K562 (cell line): ENCODE results near the gene ZNF277. TPM values are rescaled to one million over a fixed set of nuclear protein-coding genes. Genes with fewer than 3 reads are reported as not detected.

Experiments used
- ATAC-seq: fragments of 200-7000 bp; cut with Tn5 transposase; 3 replicates; pipeline ENCODE4 v1.9.1; 2020; ENCODE audit warnings: moderate library complexity
- BruUV-seq: library from RNA; stranded (reverse); fragments of 400-500 nt; replicated peaks from 2 replicates; lab custom pipeline; 2021; lab: Mats Ljungman, UMichigan
- CTCF ChIA-PET: fragments of 300-600 bp; formaldehyde crosslinking; extraction: SDS; loops from one replicate; lab custom pipeline; 2021; ENCODE audit warnings: low intra/inter-chr PET ratio; lab: Yijun Ruan, JAX
- POLR2A ChIA-PET: fragments of 300-600, 350-650 bp; sonication (Branson Sonifier 250); formaldehyde crosslinking; extraction: SDS; loops from one replicate; lab custom pipeline; 2021; ENCODE audit warnings: antibody characterized with exemption, inconsistent platforms; lab: Yijun Ruan, JAX
- DNase-seq, 4 experiments: peaks; one replicate each; pipeline versions ENCODE4 v3.0.0 to v3.0.0-alpha.2; 2011 to 2018; ENCODE audit warnings: low spot score in 3 of 4, mixed read lengths in 3 of 4; ENCODE audit errors: extremely low read depth in 1 of 4
- FAIRE-seq: peaks from 2 replicates; lab custom pipeline; 2011; peaks lifted over from hg19 to GRCh38; lab: Jason Lieb, UNC
- H2AFZ ChIP-seq: 2 replicates; pipeline ENCODE4 v1.6.0; 2011; ENCODE audit warnings: low read depth, low read length, control low read depth, inconsistent platforms
- H3K27ac ChIP-seq: fragments of 200-600 bp; 3 replicates; pipeline ENCODE4 v1.8.0; 2011; ENCODE audit warnings: low read depth, mild to moderate bottlenecking, control low read depth, inconsistent platforms, low read length, moderate library complexity, mixed read lengths; ENCODE audit errors: extremely low read depth
- H3K27me3 ChIP-seq, 2 experiments: fragments of 300-600 bp in 1 of 2; 2 replicates in 1 of 2; 3 replicates in 1 of 2; pipeline versions ENCODE4 v1.6.0 to v1.8.0; 2011; ENCODE audit warnings: inconsistent platforms in 2 of 2, low read length in 2 of 2, mild to moderate bottlenecking in 1 of 2, mixed read lengths in 1 of 2, moderate library complexity in 1 of 2; ENCODE audit not compliant: control insufficient read depth in 2 of 2, insufficient read depth in 2 of 2
- H3K36me3 ChIP-seq: fragments of 300-600 bp; 3 replicates; pipeline ENCODE4 v1.8.0; 2011; ENCODE audit warnings: mild to moderate bottlenecking, low read length, inconsistent platforms; ENCODE audit not compliant: control insufficient read depth, insufficient read depth
- H3K4me1 ChIP-seq, 2 experiments: fragments of 200-600 bp in 1 of 2; replicated peaks in 1 of 2; 2 replicates in 1 of 2; 3 replicates in 1 of 2; pipeline versions ENCODE4 v1.5.1 to v1.8.0; 2011; ENCODE audit warnings: inconsistent platforms in 2 of 2, low read length in 2 of 2, mild to moderate bottlenecking in 1 of 2, mixed read lengths in 1 of 2, moderate library complexity in 1 of 2; ENCODE audit not compliant: control insufficient read depth in 2 of 2, insufficient read depth in 2 of 2
- H3K4me2 ChIP-seq: 2 replicates; pipeline ENCODE4 v1.6.1; 2011; ENCODE audit warnings: low read length, control low read depth, inconsistent platforms, mixed read lengths; ENCODE audit not compliant: insufficient read depth
- H3K4me3 ChIP-seq: fragments of 200-600 bp; sonication (generic), shearing (Covaris generic); 2 replicates; pipeline ENCODE4 v1.5.1; 2016; ENCODE audit warnings: control low read depth, inconsistent platforms
- H3K79me2 ChIP-seq: fragments of 200-600 bp; 3 replicates; pipeline ENCODE4 v1.8.0; 2011; ENCODE audit warnings: low read length, inconsistent platforms; ENCODE audit not compliant: control insufficient read depth, insufficient read depth
- H3K9ac ChIP-seq, 2 experiments: 2 replicates each; pipeline versions ENCODE4 v1.6.0 to v1.6.1; 2011; ENCODE audit warnings: low read depth in 2 of 2, low read length in 2 of 2, control low read depth in 1 of 2, inconsistent platforms in 1 of 2, mild to moderate bottlenecking in 1 of 2, mixed read lengths in 1 of 2; ENCODE audit not compliant: insufficient read depth in 1 of 2
- H3K9me1 ChIP-seq: one replicate; pipeline ENCODE4 v1.6.0; 2011; ENCODE audit warnings: inconsistent platforms, mild to moderate bottlenecking, low read length, moderate library complexity; ENCODE audit not compliant: control insufficient read depth, insufficient read depth
- H3K9me3 ChIP-seq: replicated peaks from 2 replicates; pipeline ENCODE4 v1.5.1; 2011; ENCODE audit warnings: low read depth, low read length, inconsistent platforms; ENCODE audit not compliant: control insufficient read depth, insufficient read depth
- H4K20me1 ChIP-seq: replicated peaks from 2 replicates; pipeline ENCODE4 v1.6.1; 2011; ENCODE audit warnings: low read length, inconsistent platforms, mixed read lengths; ENCODE audit not compliant: control insufficient read depth, insufficient read depth
- C11orf30 ChIP-seq: fragments of 450-650 bp; IDR thresholded peaks from 2 replicates; pipeline ENCODE4 v1.6.1; 2016; ENCODE audit warnings: low read depth, mild to moderate bottlenecking
- GTF3C2 ChIP-seq: IDR thresholded peaks from 3 replicates; pipeline ENCODE4 v1.6.1; 2011; ENCODE audit warnings: borderline replicate concordance, mild to moderate bottlenecking, moderate library complexity; ENCODE audit not compliant: insufficient read length; ENCODE audit errors: extremely low read depth
- MAFF ChIP-seq: IDR thresholded peaks from 2 replicates; pipeline ENCODE4 v1.6.1; 2012; ENCODE audit warnings: low read length, improper control_type of control experiment
- MAFG ChIP-seq: fragments of 450-650 bp; conservative IDR thresholded peaks from 2 replicates; pipeline ENCODE4 v1.6.1; 2016; ENCODE audit warnings: missing genetic modification characterization, missing compliant biosample characterization
- PHB2 ChIP-seq: fragments of 450-650 bp; IDR thresholded peaks from 2 replicates; pipeline ENCODE4 v1.6.1; 2017; ENCODE audit warnings: low read depth
- ZKSCAN1 ChIP-seq: fragments of 150-350 bp; IDR thresholded peaks from 2 replicates; pipeline ENCODE4 v1.6.1; 2016; ENCODE audit warnings: low read depth, low read length
- ZNF277 ChIP-seq: fragments of 250-450 bp; sonication (Bioruptor Pico); IDR thresholded peaks from 2 replicates; pipeline ENCODE4 v1.8.0; 2022; ENCODE audit warnings: inconsistent platforms, mild to moderate bottlenecking, moderate library complexity, borderline replicate concordance
- ZNF316 ChIP-seq: fragments of 450-650 bp; IDR thresholded peaks from 2 replicates; pipeline ENCODE4 v1.6.1; 2016
- ZNF655 ChIP-seq: fragments of 250-450 bp; sonication (Bioruptor Pico); IDR thresholded peaks from 2 replicates; pipeline ENCODE4 v1.5.0; 2021
- ZNF785 ChIP-seq: fragments of 250-450 bp; sonication (Bioruptor Pico); IDR thresholded peaks from 2 replicates; pipeline ENCODE4 v1.4.0; 2020; ENCODE audit warnings: mild to moderate bottlenecking
- WGBS: fragments of 100-300 bp; shearing (Covaris generic); methylation state at CpG from one replicate; pipeline ENCODE4 v1.1.6; 2016; ENCODE audit warnings: low coverage, mixed read lengths; ENCODE audit not compliant: insufficient coverage; ENCODE audit errors: missing lambda C conversion rate; 5-methylcytosine and 5-hydroxymethylcytosine counted together
- in situ Hi-C: fragments of 300-500 bp; cut with MboI; formaldehyde crosslinking; loops from 4 replicates; pipeline ENCODE4 v1.15.0; 2018; ENCODE audit warnings: inconsistent platforms, mixed read lengths
- intact Hi-C: fragments of 100-400 bp; cut with micrococcal nuclease; formaldehyde crosslinking; loops from 2 replicates; pipeline ENCODE4 v1.14.2; 2022
- polyA plus RNA-seq, 8 experiments: library from polyadenylated mRNA; depleted of rRNA in 4 of 8; stranded (reverse) in 5 of 8; unstranded in 3 of 8; fragments of >200 nt; fragmentation: Nextera tagmentation in 2 of 8; fragmentation: Illumina TruSeq in 1 of 8; extraction: Ambion mirVana in 2 of 8; extraction: Trizol in 1 of 8; gene quantifications; 2 replicates each; pipeline versions ENCODE4 v1.2.1 to v1.2.3, GENCODE V29; 2011 to 2014; ENCODE audit warnings: inconsistent platforms in 1 of 8, missing spikeins in 1 of 8
- total RNA-seq, 7 experiments: library from RNA; depleted of rRNA in 6 of 7; stranded (reverse); fragments of >200 nt in 6 of 7; fragmentation: Illumina TruSeq in 2 of 7; extraction: Trizol in 2 of 7; gene quantifications; 2 replicates each; pipeline versions ENCODE4 v1.2.1 to v1.2.3, GENCODE V29; 2011 to 2021; ENCODE audit warnings: low replicate concordance in 1 of 7

Gene ZNF277
- total and polyA plus RNA-seq, 9 of the 15 experiments (the other 6 are each of a cell fraction or from before 2014, with no cell fraction given), result 18.8 to 33.5 (median 27.7) TPM

GRCh38 chr7:112306903-112307302, 100.4 kb downstream of the ZNF277 start:
- H3K4me2 ChIP-seq, result no peak overlapping the region
- no peaks in the 10 kb centered on the region for H3K36me3 ChIP-seq
- DNase-seq, result no peak
- CTCF ChIA-PET, result no interaction called here
- TF ChIP-seq ZNF785 (no peak), ZNF277 (CRISPR knock-in tag) (peak; percentile 58)
- H4K20me1 ChIP-seq, result no peaks in the 10 kb centered on the region
- WGBS, result 38% methylated on average over 2 of the region's 2 CpGs
- H3K9me3 ChIP-seq, result no peaks in the 10 kb centered on the region
- no peaks in the 10 kb centered on the region for H3K27me3 ChIP-seq
- no TSS peak for BruUV-seq
- H2AFZ ChIP-seq, result no peak overlapping the region
- intact Hi-C loops, result no loop called here
- FAIRE-seq, result no peak
- no peak overlapping the region for H3K4me3 ChIP-seq
- POLR2A ChIA-PET, result no interaction called here
- no peak overlapping the region for H3K27ac ChIP-seq
- no peaks in the 10 kb centered on the region for H3K9me1 ChIP-seq
- H3K9ac ChIP-seq, result no peak overlapping the region
- no peaks in the 10 kb centered on the region for H3K79me2 ChIP-seq
- no peak for ATAC-seq
- no peaks in the 10 kb centered on the region for H3K4me1 ChIP-seq
- in situ Hi-C loops, result no loop called here

- ChIA-PET CTCF (no interaction called here), POLR2A (no interaction called here)
- Histone ChIP-seq H3K9me1 (no peaks in the 10 kb centered on the region), H4K20me1 (no peaks in the 10 kb centered on the region), H3K79me2 (no peaks in the 10 kb centered on the region), H3K4me1 (no peaks in the 10 kb centered on the region), H3K27me3 (no peaks in the 10 kb centered on the region), H3K9me3 (no peaks in the 10 kb centered on the region), H2AFZ (no peak overlapping the region), H3K9ac (no peak overlapping the region), H3K4me2 (no peak overlapping the region), H3K27ac (no peak overlapping the region), H3K36me3 (no peaks in the 10 kb centered on the region), H3K4me3 (no peak overlapping the region)
- whole genome bisulfite sequencing, result 75% methylated on average over 3 of the region's 3 CpGs
- BruUV-seq, result no TSS peak
- intact Hi-C loops, result no loop called here
- DNase-seq, result no peak
- ATAC-seq, result no peak
- in situ Hi-C loops, result no loop called here
- no peak for TF ChIP-seq ZKSCAN1
- no peak for TF ChIP-seq ZNF655 (CRISPR knock-in tag)
- no peak for TF ChIP-seq GTF3C2
- TF ChIP-seq MAFF, result peak; percentile 52; the same call in 1 of the 2 replicates
- peak; percentile 81 for TF ChIP-seq C11orf30
- TF ChIP-seq PHB2, result no peak
- peak; percentile 72 for TF ChIP-seq MAFG (tag)
- peak; percentile 88 for TF ChIP-seq ZNF316
- FAIRE-seq, result no peak
These were observed 101.0 kb downstream of the ZNF277 start for GRCh38 chr7:112307506-112307905.
